Gastroesophageal sphincter (tissue), 3 donors: ENCODE results near the gene CTIF.

Experiments
- CTCF ChIP-seq, 4 experiments: fragments of 200-600 bp in 2 of 4; fragments of 450-650 bp in 2 of 4; sonication (generic) in 1 of 4; IDR thresholded peaks; one replicate each; pipeline ENCODE4 v1.5.1; 2017 to 2019; ENCODE audit warnings: antibody characterized with exemption in 4 of 4, mild to moderate bottlenecking in 2 of 4, moderate library complexity in 2 of 4
- EP300 ChIP-seq: sonication (generic); formaldehyde crosslinking; IDR thresholded peaks from one replicate; pipeline ENCODE4 v1.6.1; 2017; ENCODE audit warnings: antibody characterized with exemption, mild to moderate bottlenecking
- POLR2A ChIP-seq, 2 donors: fragments of 450-650 bp; IDR thresholded peaks; one replicate each; pipeline ENCODE4 v1.6.1; 2017; ENCODE audit warnings: antibody characterized with exemption in 2 of 2, mild to moderate bottlenecking in 2 of 2, moderate library complexity in 1 of 2

- TF ChIP-seq POLR2A (IDR thresholded peaks at IDR 0.05) (no peak), CTCF (IDR thresholded peaks at IDR 0.05) (no peak), EP300 (no peak)
Measured at GRCh38 chr18:48527461-48527860, 11.4 kb upstream of the CTIF start.
